Cardiac muscle cell (in vitro differentiated cells and primary cell): ENCODE measurements around the gene ALDH1L1. TPM values are rescaled to one million over a fixed set of nuclear protein-coding genes. Genes with fewer than 3 reads are reported as not detected.

Source experiments
- DNase-seq, 2 donors: peaks; one replicate each; pipeline versions ENCODE4 v3.0.0 to v3.0.0-alpha.2; 2010 to 2017; ENCODE audit warnings: low read depth in 1 of 2, low spot score in 1 of 2
- H3K27ac ChIP-seq: fragments of 200-600 bp; sonication (generic); 2 replicates; pipeline ENCODE4 v1.5.1; 2016
- H3K27me3 ChIP-seq: fragments of 200-600 bp; sonication (generic); 2 replicates; pipeline ENCODE4 v1.6.0; 2016; ENCODE audit warnings: control low read depth
- H3K36me3 ChIP-seq: fragments of 200-600 bp; sonication (generic); 2 replicates; pipeline ENCODE4 v1.5.1; 2016; ENCODE audit warnings: control low read depth
- H3K4me1 ChIP-seq: fragments of 200-600 bp; sonication (generic); 2 replicates; pipeline ENCODE4 v1.8.1; 2017; ENCODE audit warnings: low read depth, mild to moderate bottlenecking, mixed run types
- H3K4me3 ChIP-seq: fragments of 200-600 bp; sonication (generic); 2 replicates; pipeline ENCODE4 v1.5.1; 2016; ENCODE audit warnings: mild to moderate bottlenecking
- H3K9me3 ChIP-seq: fragments of 200-600 bp; sonication (generic); 2 replicates; pipeline ENCODE4 v1.5.1; 2017; ENCODE audit warnings: low read depth, mild to moderate bottlenecking, control low read depth
- CTCF ChIP-seq: IDR thresholded peaks from 2 replicates; pipeline ENCODE4 v1.5.1; 2012; ENCODE audit warnings: low read depth, mild to moderate bottlenecking, low read length
- polyA plus RNA-seq: library from polyadenylated mRNA; unstranded; fragments of >200 nt; fragmentation: Nextera tagmentation; extraction: Ambion mirVana; gene quantifications from 2 replicates; pipeline ENCODE4 v1.2.1, GENCODE V29; 2016
- total RNA-seq: library from RNA; depleted of rRNA; stranded (reverse); fragments of >200 nt; gene quantifications from 2 replicates; pipeline ENCODE4 v1.2.3, GENCODE V29; 2016

The ALDH1L1 gene
- total and polyA plus RNA-seq, 2 experiments from 2014 or later: 0.98 to 2.6 TPM

GRCh38 chr3:126118591-126118990 is 61.8 kb downstream of the ALDH1L1 start:
- Histone ChIP-seq H3K27me3 (no peaks in the 10 kb centered on the region), H3K4me3 (no peak overlapping the region), H3K9me3 (no peaks in the 10 kb centered on the region), H3K36me3 (no peaks in the 10 kb centered on the region), H3K27ac (no peak overlapping the region), H3K4me1 (no peaks in the 10 kb centered on the region)
- no peak for DNase-seq
- no peak for TF ChIP-seq CTCF

DNA sequence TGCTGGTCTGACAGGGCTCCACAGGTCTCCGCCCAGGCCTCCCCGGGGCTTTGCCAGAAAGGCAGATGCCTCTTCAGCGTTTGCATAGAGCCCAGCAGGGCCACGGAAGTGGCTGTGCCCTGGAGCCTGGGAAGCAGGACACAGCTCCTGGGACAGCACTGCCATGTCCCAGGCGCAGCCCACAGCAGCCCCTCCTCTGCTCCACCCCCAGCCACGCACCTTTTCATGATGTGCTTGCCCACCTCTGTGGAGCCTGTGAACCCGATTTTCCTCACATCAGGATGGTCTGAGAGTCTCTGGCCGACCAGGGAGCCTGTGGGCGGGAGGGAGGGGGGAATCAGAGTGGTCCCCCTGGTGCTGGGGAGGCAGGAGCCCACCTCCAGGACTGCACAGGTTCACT is 62.6 kb downstream of the ALDH1L1 start:
- TF ChIP-seq CTCF: no peak
- no peaks in the 10 kb centered on the region for H3K27me3 ChIP-seq
- H3K4me3 ChIP-seq: no peak overlapping the region
- no peaks in the 10 kb centered on the region for H3K9me3 ChIP-seq
- no peaks in the 10 kb centered on the region for H3K4me1 ChIP-seq
- no peaks in the 10 kb centered on the region for H3K36me3 ChIP-seq
- no peak overlapping the region for H3K27ac ChIP-seq
- DNase-seq: no peak

DNA sequence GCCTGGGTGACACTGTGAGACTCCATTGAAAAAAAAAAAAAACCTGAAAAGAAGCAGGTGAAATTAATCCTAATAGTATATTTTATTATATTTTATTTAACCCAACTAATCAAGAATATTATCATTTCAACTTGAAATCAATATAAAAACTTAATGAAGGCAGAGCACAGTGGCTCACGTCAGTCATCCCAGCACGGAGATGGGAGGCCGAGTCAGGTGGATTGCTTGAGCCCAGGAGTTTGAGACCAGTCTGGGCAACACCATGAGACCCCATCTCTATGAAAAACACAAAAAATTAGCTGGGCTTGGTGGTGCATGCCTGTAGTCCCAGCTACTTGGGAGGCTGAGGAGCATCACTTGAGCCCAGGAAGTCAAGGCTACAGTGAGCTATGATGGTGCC is 63.2 kb downstream of the ALDH1L1 start:
- no peak for TF ChIP-seq CTCF
- no peak overlapping the region for H3K27ac ChIP-seq
- no peak for DNase-seq
- no peaks in the 10 kb centered on the region for H3K4me1 ChIP-seq
- no peak overlapping the region for H3K4me3 ChIP-seq
- no peaks in the 10 kb centered on the region for H3K27me3 ChIP-seq
- no peaks in the 10 kb centered on the region for H3K9me3 ChIP-seq
- H3K36me3 ChIP-seq: no peaks in the 10 kb centered on the region

- Histone ChIP-seq H3K4me1 (no peaks in the 10 kb centered on the region), H3K27me3 (no peaks in the 10 kb centered on the region), H3K36me3 (no peaks in the 10 kb centered on the region), H3K4me3 (no peak overlapping the region), H3K27ac (no peak overlapping the region), H3K9me3 (no peaks in the 10 kb centered on the region)
- TF ChIP-seq CTCF: no peak
- DNase-seq: no peak
Measured at GRCh38 chr3:126116526-126116925, 63.9 kb downstream of the ALDH1L1 start.

GRCh38 chr3:126114443-126115386 is 65.7 kb downstream of the ALDH1L1 start:
- no peaks in the 10 kb centered on the region for H3K9me3 ChIP-seq
- H3K27me3 ChIP-seq: no peaks in the 10 kb centered on the region
- no peak for DNase-seq
- no peak for TF ChIP-seq CTCF
- H3K4me3 ChIP-seq: no peak overlapping the region
- no peaks in the 10 kb centered on the region for H3K4me1 ChIP-seq
- no peaks in the 10 kb centered on the region for H3K36me3 ChIP-seq
- H3K27ac ChIP-seq: no peak overlapping the region
